SK-N-SH treated with all-trans-retinoic acid at 6 μM for 48 hours (cell line): ENCODE measurements around the gene ACLY.

Source experiments
- ARNTL ChIP-seq: fragments of 450-650 bp; formaldehyde crosslinking; IDR thresholded peaks from 2 replicates; pipeline ENCODE4 v1.5.0; 2020; ENCODE audit warnings: low read depth, mild to moderate bottlenecking, moderate library complexity, borderline replicate concordance
- BACH2 ChIP-seq: fragments of 250-450 bp; sonication (Bioruptor Pico); IDR thresholded peaks from 2 replicates; pipeline ENCODE4 v1.9.0; 2021; ENCODE audit warnings: mild to moderate bottlenecking, borderline replicate concordance
- CSDC2 ChIP-seq: fragments of 250-450 bp; sonication (Bioruptor Pico); IDR thresholded peaks from 2 replicates; pipeline ENCODE4 v1.5.0; 2020; ENCODE audit warnings: mild to moderate bottlenecking, moderate library complexity
- PPARA ChIP-seq: fragments of 250-450 bp; sonication (Bioruptor Pico); IDR thresholded peaks from 2 replicates; pipeline ENCODE4 v1.5.0; 2020; ENCODE audit warnings: mild to moderate bottlenecking, borderline replicate concordance
- RARB ChIP-seq: fragments of 250-450 bp; sonication (Bioruptor Pico); IDR thresholded peaks from 2 replicates; pipeline ENCODE4 v1.8.0; 2021; ENCODE audit warnings: mild to moderate bottlenecking, moderate library complexity
- ZFP3 ChIP-seq: fragments of 250-450 bp; sonication (Bioruptor Pico); IDR thresholded peaks from 2 replicates; pipeline ENCODE4 v1.5.0; 2020; ENCODE audit warnings: mild to moderate bottlenecking, moderate library complexity
- ZFP30 ChIP-seq: fragments of 450-650 bp; formaldehyde crosslinking; IDR thresholded peaks from 2 replicates; pipeline ENCODE4 v1.5.0; 2022; ENCODE audit warnings: mild to moderate bottlenecking, moderate library complexity
- ZNF565 ChIP-seq: fragments of 450-650 bp; formaldehyde crosslinking; conservative IDR thresholded peaks from 2 replicates; pipeline ENCODE4 v1.5.0; 2020; ENCODE audit warnings: low read depth, mild to moderate bottlenecking, moderate library complexity
- ZNF70 ChIP-seq: fragments of 450-650 bp; formaldehyde crosslinking; IDR thresholded peaks from 2 replicates; pipeline ENCODE4 v1.5.0; 2020; ENCODE audit warnings: mild to moderate bottlenecking, moderate library complexity
- ZNF8 ChIP-seq: fragments of 450-650 bp; formaldehyde crosslinking; IDR thresholded peaks from 2 replicates; pipeline ENCODE4 v1.5.0; 2020; ENCODE audit warnings: mild to moderate bottlenecking, moderate library complexity
- TF ChIP-seq, protein P1 (sequence below): fragments of 250-450 bp; sonication (Bioruptor Pico); IDR thresholded peaks from 2 replicates; pipeline ENCODE4 v1.8.0; 2021; ENCODE audit warnings: low read depth, mild to moderate bottlenecking, moderate library complexity, borderline replicate concordance
- TF ChIP-seq, protein P2 (sequence below): fragments of 250-450 bp; sonication (Bioruptor Pico); IDR thresholded peaks from 2 replicates; pipeline ENCODE4 v1.5.1; 2020; ENCODE audit warnings: low read depth, mild to moderate bottlenecking, moderate library complexity
- TF ChIP-seq, protein P3 (sequence below): fragments of 250-450 bp; sonication (Bioruptor Pico); IDR thresholded peaks from 2 replicates; pipeline ENCODE4 v1.8.0; 2020; ENCODE audit warnings: mild to moderate bottlenecking, moderate library complexity, borderline replicate concordance
- TF ChIP-seq, protein P4 (sequence below): fragments of 250-450 bp; sonication (Bioruptor Pico); IDR thresholded peaks from 2 replicates; pipeline ENCODE4 v1.5.0; 2020; ENCODE audit warnings: mild to moderate bottlenecking, moderate library complexity

DNA sequence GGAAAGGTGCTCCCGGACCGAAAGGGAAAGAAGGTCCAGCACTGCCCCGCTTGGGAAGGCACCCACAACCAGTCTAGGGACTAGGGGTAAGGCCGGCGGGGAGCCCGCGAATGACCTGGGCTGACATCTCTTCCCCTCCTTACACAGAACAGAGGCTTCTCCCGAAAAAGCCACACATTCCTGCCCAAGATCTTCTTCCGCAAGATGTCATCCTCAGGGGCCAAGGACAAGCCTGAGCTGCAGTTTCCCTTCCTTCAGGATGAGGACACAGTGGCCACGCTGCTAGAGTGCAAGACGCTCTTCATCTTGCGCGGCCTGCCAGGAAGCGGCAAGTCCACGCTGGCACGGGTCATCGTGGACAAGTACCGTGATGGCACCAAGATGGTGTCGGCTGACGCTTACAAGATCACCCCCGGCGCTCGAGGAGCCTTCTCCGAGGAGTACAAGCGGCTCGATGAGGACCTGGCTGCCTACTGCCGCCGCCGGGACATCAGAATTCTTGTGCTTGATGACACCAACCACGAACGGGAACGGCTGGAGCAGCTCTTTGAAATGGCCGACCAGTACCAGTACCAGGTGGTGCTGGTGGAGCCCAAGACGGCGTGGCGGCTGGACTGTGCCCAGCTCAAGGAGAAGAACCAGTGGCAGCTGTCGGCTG is 49.3 kb upstream of the ACLY start:
- TF ChIP-seq ZNF70 (no peak), CSDC2 (CRISPR knock-in tag) (no peak), ZFP30 (CRISPR knock-in tag) (no peak), ARNTL (CRISPR knock-in tag) (no peak), ZFP3 (CRISPR knock-in tag) (no peak), ZNF565 (CRISPR knock-in tag) (no peak), BACH2 (CRISPR knock-in tag) (no peak), RARB (no peak), PPARA (CRISPR knock-in tag) (no peak), ZNF8 (CRISPR knock-in tag) (no peak)
- TF ChIP-seq, protein P1, sequence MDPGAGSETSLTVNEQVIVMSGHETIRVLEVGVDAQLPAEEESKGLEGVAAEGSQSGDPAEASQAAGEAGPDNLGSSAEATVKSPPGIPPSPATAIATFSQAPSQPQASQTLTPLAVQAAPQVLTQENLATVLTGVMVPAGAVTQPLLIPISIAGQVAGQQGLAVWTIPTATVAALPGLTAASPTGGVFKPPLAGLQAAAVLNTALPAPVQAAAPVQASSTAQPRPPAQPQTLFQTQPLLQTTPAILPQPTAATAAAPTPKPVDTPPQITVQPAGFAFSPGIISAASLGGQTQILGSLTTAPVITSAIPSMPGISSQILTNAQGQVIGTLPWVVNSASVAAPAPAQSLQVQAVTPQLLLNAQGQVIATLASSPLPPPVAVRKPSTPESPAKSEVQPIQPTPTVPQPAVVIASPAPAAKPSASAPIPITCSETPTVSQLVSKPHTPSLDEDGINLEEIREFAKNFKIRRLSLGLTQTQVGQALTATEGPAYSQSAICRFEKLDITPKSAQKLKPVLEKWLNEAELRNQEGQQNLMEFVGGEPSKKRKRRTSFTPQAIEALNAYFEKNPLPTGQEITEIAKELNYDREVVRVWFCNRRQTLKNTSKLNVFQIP = no peak
- TF ChIP-seq, protein P2, sequence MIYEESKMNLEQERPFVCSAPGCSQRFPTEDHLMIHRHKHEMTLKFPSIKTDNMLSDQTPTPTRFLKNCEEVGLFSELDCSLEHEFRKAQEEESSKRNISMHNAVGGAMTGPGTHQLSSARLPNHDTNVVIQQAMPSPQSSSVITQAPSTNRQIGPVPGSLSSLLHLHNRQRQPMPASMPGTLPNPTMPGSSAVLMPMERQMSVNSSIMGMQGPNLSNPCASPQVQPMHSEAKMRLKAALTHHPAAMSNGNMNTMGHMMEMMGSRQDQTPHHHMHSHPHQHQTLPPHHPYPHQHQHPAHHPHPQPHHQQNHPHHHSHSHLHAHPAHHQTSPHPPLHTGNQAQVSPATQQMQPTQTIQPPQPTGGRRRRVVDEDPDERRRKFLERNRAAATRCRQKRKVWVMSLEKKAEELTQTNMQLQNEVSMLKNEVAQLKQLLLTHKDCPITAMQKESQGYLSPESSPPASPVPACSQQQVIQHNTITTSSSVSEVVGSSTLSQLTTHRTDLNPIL (CRISPR knock-in tag) = no peak
- TF ChIP-seq, protein P3, sequence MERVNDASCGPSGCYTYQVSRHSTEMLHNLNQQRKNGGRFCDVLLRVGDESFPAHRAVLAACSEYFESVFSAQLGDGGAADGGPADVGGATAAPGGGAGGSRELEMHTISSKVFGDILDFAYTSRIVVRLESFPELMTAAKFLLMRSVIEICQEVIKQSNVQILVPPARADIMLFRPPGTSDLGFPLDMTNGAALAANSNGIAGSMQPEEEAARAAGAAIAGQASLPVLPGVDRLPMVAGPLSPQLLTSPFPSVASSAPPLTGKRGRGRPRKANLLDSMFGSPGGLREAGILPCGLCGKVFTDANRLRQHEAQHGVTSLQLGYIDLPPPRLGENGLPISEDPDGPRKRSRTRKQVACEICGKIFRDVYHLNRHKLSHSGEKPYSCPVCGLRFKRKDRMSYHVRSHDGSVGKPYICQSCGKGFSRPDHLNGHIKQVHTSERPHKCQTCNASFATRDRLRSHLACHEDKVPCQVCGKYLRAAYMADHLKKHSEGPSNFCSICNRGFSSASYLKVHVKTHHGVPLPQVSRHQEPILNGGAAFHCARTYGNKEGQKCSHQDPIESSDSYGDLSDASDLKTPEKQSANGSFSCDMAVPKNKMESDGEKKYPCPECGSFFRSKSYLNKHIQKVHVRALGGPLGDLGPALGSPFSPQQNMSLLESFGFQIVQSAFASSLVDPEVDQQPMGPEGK (CRISPR knock-in tag) = no peak
- TF ChIP-seq, protein P4, sequence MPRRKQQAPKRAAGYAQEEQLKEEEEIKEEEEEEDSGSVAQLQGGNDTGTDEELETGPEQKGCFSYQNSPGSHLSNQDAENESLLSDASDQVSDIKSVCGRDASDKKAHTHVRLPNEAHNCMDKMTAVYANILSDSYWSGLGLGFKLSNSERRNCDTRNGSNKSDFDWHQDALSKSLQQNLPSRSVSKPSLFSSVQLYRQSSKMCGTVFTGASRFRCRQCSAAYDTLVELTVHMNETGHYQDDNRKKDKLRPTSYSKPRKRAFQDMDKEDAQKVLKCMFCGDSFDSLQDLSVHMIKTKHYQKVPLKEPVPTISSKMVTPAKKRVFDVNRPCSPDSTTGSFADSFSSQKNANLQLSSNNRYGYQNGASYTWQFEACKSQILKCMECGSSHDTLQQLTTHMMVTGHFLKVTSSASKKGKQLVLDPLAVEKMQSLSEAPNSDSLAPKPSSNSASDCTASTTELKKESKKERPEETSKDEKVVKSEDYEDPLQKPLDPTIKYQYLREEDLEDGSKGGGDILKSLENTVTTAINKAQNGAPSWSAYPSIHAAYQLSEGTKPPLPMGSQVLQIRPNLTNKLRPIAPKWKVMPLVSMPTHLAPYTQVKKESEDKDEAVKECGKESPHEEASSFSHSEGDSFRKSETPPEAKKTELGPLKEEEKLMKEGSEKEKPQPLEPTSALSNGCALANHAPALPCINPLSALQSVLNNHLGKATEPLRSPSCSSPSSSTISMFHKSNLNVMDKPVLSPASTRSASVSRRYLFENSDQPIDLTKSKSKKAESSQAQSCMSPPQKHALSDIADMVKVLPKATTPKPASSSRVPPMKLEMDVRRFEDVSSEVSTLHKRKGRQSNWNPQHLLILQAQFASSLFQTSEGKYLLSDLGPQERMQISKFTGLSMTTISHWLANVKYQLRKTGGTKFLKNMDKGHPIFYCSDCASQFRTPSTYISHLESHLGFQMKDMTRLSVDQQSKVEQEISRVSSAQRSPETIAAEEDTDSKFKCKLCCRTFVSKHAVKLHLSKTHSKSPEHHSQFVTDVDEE (CRISPR knock-in tag) = no peak
